Activated gamma-delta T cell treated with Interleukin-2 at 50 U/mL for 16 hours (primary cell): ENCODE measurements around the gene ALOX5AP.

Experiments used
- DNase-seq: peaks from one replicate; pipeline ENCODE4 v3.0.0-alpha.2; 2020

Gene ALOX5AP

GRCh38 chr13:30770929-30771328 lies 35.6 kb downstream of the ALOX5AP start:
- no peak for DNase-seq

DNA sequence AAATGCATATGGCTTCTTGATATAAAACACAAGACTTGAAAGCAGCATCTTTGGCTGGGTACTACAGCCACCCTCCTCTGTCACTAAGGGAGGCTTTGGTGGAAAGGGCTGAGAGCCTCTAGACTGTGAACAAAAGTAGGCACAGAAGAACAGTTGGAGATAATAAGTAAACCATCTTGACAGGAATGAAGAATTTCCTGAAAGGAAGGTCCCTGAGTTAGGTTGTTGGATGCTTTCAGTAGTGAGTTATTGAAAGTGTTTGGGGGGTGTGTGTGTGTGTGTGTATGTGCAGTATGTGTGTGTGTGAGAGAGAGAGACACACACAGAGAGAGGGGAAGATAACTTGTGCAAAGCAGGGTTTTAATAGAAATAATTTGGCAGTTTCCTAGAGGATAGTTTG lies 38.2 kb downstream of the ALOX5AP start:
- no peak for DNase-seq

DNA sequence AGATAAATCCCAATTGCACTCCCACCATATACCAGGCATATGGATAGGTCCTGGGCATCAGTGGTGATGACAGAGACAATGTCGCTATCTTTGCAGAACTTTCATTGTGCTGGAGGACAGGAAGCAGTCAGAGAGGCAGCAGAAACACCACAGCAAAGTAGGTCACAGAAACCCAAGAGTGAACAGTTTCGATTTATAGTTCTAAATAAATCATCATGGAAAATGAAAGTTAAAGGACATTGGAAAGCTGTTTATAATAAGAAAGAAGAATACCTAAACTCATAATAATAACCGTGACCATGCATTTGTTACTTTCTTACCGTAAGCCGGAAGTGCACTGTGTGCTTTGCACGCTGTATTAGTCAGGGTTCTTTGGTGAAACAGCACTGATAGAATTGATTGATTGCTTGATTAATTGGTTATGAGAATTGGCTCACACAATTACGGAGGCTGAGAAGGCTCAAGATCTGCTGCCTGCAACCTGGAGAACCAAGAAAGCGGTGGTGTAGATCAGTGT lies 38.9 kb downstream of the ALOX5AP start:
- DNase-seq: no peak

- no peak for DNase-seq
These were observed 41.3 kb downstream of the ALOX5AP start for GRCh38 chr13:30776661-30777060.

DNA sequence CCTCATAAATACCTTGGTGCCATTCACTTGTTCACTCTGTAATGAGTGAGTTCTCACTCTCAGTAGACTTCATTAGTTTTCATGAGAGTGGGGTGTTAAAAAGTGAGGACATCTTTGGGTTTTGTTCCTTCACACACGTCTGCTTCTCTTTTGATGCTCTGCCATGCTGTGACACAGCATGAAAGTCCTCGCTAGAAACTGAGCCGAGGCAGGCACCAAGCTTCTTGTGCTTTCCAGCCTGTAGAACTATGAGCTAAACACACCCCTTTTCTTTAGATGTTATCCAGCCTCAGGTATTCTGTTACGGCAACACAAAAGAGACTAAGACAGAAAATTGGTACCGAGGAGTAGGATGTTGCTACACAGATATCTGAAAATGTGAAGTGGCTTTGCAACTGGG lies 43.7 kb downstream of the ALOX5AP start:
- no peak for DNase-seq

DNA sequence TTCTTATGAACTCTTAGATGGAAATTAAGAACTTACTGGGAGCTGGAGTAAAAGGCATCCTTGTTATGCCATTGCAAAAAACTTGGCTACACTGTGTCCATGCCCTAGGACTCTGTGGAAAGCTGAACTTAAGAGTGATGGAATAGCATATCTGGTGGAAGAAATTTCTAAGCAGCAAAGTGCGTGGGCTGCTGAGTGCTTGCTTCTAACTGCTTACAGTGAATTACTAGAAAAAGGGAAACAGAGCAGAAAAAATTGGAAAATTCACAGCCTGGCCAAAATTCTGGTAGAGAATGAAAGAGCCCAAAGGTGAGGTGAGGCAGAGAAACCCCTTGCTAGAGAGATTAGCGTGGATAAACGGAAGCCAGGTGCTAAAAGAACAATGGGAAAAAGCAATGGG lies 44.3 kb downstream of the ALOX5AP start:
- DNase-seq: no peak

- DNase-seq: no peak
These were observed 45.1 kb downstream of the ALOX5AP start for GRCh38 chr13:30780338-30780981.

DNA sequence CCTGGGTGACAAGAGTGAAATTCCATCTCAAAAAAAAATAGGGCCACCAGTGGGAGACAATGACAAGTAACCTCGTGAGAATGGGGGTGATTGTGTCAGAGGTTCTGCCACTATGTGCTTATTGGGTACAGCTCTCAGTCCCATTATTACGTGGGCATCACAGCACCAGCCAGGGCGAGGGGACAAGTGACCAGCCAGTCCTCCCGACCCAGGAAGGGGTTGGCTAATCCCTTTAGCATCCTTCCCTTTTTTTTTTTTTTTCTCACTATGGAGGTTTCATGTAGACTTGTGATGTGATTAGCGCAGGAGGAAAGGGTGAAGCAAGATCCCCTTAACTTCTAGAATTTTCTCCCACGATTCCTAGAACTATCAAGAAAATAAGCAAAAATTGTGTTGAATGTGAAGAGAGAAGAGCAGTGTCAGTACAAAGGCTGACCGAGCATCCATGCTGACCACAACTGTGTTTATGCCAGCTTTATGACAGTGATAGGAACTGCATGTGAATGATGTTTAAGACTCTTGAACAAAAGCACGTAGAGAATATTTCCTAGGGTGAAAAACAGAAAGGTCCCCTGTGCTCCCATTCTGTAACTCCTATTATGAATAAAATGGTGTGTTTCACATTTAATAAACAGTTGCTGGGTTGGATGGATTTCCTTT lies 50.0 kb downstream of the ALOX5AP start:
- no peak for DNase-seq

DNA sequence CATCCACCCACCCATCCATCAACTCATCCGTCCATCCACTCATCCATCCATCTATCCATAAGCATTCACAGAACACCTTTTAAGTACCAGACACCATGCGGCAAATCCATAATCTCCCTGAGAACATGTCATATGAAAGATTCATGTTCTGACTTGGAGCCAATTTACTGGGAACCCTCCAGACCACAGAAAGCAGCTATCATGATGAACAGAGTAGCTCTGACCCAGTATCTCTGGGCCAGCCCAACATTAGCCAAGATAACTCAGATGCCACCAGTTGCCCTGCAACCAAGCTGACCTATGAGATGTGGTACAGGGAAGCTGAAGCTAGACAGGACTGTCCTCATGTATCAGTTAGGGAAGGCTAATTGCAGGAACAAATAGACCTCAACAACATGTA lies 51.3 kb downstream of the ALOX5AP start:
- DNase-seq: no peak

DNA sequence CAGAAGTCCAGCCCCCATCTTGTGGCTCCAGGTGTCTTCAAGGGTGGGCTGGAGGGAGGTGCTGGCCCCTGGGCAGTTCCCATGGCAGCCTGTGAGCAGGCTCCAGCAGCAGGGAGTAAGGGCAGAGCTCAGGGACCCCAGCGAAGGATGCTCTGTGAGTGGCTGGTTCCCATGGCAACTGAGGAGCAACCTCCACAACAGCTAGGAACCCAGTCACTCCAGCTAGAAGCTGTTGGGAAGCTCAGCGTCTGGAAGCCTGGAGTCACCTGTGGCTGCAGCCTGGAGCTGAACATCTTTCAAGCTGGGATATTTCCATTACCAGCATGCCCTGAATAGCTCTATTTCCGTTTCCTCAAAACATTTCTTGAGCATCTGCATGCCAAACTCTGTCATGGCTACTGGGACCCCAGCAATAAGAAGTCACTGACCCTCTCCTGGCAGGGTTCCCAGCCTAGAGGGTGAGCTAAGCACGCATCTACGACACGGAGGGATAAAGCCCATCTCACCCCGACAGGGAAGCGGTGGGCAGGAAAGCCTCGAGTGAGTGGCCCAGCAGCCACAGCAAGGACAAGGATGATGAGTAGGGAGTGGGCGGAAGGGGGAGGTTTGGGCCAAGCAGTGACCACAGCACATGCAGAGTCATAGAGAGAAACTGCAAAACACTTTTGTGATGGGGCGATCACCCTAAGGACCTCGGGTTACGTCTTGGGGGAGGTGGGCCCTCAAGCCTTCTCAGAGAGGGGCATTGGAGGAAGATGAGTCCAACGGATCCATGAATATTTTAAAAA lies 52.6 kb downstream of the ALOX5AP start:
- no peak for DNase-seq

DNA sequence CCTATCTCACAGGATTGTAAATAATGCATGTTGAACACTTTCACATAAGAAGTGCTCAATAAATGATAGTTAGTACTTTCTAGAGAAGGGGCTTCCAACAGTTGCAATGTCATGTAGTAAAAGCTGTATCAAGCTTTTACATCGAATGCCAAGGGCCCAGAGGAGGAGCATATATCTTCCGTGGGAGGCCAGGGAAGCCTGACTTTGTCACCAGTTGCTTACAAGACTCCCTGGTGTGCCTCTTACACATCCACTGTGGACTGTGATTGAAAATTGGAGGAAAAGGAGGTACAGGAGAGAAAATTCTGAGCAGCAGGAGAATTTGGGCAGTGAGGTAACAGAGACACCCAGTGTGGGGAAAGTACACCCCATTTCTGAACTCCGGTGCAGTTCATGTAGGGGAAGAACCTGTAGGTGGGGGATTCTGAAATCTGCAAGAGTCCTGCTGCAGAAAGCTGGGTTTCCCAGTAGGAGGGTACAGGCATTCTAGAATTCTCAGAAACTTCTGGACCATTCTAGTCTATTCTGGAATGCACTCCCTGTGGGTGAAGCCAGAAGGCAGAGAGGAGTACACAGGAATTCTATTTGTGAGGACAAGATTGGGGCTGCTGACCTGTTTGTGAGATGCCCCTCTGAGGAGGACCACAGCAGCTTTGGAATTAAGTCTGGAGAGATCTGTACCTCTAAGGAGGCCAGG lies 54.0 kb downstream of the ALOX5AP start:
- no peak for DNase-seq

DNA sequence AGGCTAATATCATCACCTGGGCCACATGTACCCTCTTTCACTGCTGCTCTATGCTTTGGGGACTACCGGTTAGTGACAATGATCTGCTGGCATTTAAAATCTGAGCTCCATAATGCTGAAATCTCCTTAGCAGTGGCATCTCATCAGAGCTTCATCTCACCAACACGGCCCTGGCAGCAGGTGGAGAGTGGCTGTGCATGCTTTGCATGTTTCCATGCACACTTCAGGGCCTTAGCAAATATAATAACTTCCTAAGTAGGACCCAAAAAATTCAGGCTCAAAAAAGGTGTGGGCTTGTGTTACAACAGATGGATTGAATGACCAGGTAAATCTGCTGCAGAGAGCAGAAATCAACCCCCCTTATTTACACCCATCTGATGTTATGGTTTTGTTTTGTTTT lies 55.2 kb downstream of the ALOX5AP start:
- DNase-seq: no peak

DNA sequence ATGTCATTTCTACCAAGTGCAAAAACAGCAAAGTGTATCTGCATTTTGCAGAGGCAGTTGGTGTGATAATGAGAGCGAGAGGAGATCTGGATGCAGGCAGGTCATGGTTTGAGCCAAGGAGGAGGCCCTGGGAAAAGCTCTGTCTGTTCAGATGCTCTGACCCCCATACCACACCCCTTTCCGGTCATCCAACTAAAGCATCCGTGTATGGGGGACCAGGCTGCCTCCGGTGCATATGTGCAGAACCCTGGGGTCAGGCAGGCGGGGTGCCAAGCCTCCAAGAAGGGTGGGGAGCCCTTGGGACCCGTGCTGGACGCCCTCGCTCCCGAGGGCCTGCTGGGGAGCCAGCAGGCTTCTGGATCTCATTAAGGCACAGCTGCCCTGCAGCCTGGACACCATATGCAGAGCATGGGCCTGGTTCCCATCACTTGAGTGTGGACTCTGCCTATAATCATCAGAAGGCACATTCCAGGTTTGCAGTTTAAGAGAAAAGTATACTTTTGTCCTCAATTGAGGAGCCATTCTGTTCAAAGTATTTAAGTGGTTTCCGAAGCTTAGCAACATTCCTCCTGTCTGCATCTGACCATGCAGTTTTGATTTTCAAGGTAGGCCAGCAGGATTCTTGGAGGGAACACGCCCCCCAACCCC lies 56.1 kb downstream of the ALOX5AP start:
- no peak for DNase-seq

DNA sequence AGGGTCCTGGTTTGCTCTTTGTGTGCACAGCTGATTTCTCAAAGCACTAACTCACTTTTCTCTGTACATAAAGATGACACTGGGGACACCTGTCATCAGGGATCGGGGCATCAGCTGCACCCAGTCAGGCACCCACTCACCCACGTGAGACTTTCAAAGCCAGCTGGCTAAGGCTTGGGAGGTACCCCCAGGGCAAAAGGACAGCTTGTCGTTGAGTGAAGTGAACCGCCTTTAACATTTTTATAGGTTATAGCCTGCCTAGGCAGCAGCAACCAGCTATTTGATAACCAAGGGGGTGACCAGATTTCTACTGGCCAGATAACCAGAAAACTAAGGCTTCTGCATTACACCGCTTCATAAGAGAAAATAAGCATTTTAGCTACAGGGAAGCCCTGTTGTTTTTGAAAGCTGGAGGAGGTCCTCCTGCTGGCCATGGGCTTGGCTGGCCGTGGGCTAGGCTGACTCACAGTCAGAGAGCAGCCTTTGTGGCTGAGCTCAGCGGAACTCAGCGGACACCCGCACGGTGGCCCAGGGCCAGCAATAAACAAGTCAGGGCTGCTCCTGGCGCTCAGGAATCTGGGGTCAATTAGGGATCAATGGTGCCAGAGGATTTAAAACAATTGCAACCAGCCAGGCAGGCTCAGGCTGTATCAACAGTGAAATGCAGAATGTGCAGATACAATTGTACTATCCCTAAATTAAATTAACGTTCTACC lies 57.1 kb downstream of the ALOX5AP start:
- no peak for DNase-seq

- DNase-seq: no peak
These were observed 60.8 kb downstream of the ALOX5AP start for GRCh38 chr13:30796132-30796572.

DNA sequence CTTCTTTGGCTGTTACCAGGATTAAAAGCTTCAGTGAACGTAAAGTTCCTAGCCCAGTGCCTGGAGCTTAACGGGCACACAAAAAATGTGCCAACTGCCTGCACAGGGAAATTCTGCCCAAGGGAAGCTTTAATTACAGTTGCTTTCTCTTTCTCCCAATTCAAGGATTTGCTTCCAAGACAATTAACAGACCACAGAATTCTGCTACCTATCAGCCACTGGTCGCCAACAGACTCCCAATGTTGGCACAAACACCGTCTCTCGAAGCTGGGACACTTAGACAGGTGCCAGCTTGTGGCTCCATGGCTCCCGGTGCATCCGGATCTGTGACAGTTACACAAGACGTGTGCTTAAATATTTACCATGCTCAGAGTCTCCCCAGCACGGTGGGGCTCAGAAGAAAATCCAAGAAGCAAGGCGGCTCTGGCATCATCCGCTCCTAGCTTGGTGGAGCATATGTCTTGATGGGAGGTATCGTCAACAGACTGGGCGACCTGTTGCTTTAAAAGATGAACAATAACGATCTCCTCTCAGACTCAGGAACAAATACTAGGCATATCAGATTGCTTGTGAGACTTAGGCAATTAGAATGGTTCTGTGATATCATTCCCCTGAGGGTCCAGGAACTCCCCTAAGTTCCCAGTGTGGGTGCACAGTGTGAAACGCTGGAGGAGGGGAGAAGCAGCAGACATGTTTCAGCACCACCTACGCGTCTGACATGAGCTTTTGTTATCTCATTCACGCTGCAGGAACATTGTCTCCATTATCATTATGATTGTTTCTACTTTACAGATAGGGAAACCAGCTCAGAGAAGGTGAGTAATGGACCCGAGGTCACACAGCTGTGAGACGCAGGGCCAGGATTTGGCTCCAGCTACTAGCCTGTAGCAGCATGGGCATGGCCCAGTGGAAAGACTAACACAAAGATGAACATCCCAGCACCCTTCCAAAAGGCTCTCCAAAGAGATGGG lies 61.6 kb downstream of the ALOX5AP start:
- no peak for DNase-seq

DNA sequence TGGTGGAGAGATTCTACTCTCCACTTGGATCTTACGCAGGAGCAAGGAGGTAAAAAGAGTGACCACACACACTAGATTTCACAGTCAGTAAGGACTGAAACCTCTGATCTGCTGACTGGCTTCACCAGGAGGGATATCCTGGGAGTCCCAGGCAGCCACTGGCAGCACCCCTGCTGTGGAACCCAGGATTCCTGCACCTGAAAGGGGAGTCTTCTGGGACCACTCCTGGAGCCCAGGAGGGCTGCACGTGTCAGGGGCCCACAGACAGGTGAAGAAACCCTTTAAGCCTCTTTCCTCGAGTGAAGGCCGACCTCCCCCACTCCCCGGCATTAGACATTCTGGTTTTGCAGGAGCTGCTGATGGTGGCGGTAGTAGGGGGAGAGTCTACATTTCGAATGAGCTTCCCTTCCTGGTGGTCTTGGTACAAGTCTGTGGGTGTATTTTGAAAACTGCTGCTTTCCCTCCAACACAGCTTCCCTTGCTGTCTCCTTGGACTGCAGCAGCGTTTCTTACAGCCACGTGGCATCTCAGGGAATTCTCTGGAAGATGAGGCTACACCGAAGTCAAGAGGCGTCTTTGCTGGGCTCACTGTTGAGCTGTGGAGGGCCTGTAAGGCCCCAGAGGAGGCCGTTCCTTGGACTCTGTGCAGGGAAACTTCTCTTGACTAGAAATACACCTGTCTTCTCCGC lies 62.6 kb downstream of the ALOX5AP start:
- DNase-seq: no peak

DNA sequence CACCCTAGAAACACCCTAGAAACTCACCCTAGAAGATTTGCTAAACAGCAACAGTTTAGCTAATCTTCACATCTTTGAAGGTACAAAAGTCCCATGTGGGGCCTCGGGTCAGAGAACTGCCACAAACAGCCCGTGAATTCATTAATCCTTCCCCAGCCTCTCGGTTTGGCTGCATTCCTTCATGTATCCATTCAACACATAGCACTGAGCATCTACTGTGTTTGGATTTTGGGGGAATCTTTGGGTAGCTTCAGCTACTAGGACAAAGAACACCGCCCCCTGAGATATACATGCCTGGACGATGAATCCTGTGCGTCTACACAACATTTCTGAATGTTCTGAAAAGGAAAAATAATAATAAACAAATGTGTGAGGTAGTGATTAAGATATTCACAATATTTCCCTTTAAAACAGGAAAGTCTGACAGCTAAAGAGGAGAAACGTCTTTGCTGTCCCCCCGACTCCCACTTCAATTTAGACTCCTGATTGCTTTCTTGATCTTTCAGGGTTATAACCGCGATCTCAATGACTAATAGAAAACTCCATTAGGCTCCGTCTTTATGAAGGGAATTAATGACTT lies 63.5 kb downstream of the ALOX5AP start:
- DNase-seq: no peak

DNA sequence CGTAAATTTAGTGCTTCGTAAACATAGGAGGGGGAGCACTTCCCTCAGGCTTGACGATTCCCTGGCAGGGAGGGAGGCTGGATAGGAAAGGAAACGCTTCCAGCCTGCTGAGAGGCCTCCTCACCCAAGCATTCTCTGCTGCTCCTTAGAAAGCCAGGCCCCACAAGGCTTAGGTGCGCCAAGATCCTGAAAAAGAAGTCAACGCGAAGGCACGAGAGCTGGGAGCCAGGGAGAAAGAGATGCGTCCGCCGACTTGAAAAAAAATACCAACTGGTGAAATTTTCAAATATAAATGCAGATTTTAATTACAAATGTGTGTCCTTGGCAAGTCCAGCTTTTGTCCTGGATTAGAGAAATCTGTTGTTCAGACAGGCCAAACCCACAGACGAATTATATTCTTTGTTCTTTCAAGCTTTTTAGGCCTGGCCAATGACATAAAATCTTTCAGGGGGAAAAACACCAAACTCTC lies 64.0 kb downstream of the ALOX5AP start:
- no peak for DNase-seq

DNA sequence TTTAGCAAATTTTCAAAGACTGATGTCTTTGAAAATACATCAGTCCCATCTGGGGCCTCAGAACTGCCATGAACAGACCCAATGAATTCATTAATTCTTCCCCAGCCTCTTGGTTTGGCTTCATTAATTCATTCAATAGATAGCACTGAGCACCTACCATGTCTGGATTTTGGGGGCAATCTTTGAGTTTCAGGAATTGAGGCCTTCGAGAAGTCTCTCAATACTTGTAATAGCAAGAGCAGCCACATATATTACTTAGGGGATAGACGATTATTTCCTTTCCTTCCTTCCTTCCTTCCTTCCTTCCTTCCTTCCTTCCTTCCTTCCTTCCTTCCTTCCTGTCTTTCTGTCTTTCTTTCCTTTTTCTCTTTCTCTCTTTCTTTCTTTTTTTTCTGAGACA lies 64.8 kb downstream of the ALOX5AP start:
- DNase-seq: no peak
